Measurements from ENCODE around the gene EPC2.
"Not testable (repeated sequence)": the region's sequence is repeated elsewhere in the genome, so short reads cannot be mapped to it uniquely, and the experiment has no call there.

Gene EPC2

DNA sequence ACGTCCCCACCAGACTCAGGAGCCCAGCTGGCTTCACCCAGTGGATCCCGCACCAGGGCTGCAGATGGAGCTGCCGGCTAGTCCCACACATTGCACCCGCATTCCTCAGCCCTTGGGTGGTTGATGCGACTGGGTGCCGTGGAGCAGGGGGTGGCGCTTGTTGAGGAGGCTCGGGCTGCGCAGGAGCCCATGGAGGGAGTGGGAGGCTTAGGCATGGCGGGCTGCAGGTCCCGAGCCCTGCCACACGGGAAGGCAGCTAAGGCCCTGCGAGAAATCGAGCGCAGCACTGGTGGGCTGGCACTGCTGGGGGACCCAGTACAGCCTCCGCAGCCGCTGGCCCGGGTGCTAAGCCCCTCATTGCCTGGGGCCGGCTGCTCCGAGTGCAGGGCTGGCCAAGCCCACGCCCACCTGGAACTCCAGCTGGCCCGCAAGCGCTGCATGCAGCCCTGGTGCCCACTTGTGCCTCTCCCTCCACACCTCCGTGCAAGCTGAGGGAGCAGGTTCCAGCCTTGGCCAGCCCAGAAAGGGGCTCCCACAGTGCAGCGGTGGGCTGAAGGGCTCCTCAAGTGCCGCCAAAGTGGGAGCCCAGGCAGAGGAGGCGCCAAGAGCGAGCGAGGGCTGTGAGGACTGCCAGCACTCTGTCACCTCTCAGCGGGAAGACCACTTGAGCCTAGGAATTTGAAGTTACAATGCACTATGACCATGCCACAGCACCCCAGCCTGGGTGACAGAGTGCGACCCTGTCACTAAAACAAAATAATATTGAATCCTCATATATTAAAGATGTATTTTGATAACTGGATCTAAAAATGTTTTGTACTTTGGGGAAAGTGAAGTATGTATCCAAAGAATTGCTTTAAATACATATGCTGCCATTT, 34.0 kb downstream of the EPC2 start:
- not testable (repeated sequence) for DNase-seq

DNA sequence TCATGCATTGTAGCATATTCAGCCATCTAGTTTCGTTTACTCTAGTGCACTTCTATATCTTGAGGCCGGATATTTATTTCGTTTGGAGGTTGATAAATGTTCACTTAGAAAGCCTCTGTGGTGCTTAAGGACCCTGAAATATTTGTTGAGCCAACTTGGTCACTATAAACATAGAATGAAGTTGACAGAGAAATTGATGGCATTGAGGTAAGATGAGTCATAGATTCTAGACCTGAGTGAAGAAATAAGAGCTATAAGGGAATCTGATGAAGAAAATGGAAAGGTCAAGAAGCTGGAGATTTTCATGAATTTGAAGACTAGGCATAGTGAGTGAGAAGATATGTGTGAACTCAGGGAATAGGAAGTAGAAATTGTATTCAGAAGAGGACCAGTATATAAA, 35.9 kb downstream of the EPC2 start:
- no peak for DNase-seq

DNA sequence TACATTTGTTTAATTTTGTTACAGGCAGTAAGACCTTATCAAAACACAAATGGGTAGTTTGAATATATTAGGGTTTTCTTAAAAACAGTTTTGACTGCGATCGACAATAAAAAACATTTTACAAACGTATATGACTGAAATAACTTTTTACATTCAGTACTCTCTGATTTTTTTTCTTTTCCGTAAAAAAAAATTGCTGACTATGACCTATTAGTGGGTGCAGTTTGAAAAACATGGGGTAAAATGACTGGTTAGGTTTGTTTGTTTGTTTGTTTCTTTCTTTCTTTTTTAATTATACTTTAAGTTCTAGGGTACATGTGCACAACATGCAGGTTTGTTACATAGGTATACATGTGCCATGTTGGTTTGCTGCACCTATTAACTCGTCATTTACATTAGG, 36.9 kb downstream of the EPC2 start:
- no peak for DNase-seq

DNA sequence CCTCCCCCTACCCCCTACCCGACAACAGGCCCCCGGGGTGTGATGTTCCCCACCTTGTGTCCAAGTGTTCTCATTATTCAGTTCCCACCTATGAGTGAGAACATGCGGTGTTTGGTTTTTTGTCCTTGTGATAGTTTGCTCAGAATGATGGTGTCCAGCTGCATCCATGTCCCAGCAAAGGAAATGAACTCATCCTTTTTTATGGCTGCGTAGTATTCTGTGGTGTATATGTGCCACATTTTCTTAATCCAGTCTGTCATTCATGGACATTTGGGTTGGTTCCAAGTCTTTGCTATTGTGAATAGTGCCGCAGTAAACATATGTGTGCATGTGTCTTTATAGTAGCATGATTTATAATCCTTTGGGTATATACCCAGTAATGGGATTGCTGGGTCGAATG, 37.3 kb downstream of the EPC2 start:
- not testable (repeated sequence) for DNase-seq

DNA sequence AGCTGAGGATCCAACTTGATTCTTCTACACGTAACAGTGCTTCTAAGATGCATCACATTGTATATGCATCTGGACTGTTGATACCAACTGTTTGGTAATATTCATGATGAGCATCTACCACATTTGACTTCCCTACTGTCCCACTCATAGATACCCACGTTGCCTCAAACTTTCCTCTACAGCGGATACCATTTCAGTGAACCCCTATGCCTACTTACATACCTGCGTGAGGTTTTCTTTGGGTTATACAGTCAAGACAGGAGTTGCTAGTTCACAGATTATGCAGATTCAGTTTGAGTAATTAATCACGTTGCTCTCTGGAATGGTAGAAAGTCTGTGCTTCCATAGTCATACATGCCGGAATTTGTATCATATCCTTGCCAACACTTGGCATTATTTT, 40.0 kb downstream of the EPC2 start:
- DNase-seq = no peak

DNA sequence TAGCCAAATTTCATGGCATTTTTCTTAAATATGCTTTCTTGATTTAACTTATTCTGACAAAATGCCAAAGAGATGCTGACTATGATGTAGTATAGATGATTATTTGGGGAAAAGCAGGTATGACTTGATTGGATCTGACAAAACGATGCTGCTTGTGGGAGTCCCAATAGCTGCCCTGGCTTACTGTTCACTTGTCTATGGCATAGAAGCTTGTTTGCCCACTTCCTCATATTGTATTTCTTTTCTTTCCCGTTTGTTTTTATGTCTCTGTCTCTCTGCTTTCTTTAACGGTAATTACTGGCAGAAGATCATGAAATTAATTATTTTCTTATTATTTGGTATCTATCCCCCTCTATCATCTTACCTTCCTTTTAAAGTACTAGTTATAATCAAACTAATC, 43.0 kb downstream of the EPC2 start:
- no peak for DNase-seq

DNA sequence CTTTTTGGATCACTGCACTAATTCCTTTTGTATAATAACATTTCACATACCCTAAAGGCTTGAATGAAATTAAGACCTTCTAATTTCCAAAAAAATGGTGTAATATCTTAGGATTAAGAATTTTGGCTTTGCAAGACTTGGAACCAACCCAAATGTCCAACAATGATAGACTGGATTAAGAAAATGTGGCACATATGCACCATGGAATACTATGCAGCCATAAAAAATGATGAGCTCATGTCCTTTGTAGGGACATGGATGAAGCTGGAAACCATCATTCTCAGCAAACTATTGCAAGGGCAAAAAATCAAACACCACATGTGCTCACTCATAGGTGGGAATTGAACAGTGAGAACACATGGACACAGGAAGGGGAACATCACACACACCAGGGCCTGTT, 43.5 kb downstream of the EPC2 start:
- not testable (repeated sequence) for DNase-seq

DNA sequence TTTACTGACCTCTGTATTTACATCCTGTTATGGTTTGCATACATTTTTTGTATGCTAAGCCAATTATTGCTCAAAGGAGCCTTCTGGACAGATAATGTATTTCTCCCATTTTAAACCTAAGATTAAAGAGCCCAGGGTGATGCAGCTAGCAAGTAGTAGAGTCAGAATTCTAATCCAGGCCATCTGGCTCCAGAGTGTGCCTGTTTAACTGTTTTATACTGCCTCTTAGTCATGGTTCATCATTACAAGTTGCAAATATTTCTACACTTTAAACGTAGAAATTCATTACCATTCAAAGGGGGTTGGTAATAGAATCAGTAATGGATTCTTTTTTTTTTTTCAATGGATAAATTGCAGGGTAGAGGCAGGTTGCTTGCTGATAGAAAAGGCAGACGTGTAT, 52.4 kb downstream of the EPC2 start:
- DNase-seq = no peak

DNA sequence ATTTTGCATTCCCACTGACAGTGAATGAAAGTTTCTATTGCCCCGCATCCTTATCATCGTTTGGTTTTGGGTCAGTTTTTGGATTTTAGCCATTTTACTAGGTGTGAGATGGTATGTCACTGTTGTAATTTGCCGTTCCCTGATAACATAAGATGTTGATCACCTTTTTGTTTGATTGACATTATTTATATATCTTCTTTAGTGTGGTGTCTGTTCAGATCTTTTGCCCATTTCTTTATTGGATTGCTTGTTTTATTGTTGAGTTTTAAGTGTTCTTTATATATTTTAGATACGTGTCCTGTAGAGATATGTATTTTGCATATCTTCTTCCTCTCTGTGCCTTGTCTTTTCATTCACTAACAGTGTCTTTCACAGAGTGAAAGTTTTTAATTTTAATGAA, 55.3 kb downstream of the EPC2 start:
- DNase-seq = no peak

DNA sequence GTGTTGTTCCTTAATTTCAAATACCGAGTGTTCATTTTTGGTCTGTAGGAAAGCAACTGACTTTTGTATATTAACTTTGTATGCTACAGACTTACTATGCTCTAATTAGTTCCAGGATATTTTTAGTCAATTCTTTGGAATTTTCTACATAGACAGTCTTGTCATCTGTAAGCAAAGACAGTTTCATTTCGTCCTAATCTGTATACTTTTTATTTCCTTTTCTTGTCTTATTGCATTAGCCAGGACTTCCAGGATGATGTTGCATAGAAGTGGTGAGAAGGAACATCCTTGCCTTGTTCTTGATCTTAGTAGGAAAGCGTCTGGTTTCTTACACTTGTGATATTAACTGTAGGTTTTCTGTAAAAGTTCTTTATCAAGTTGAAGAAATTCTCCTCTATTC, 56.5 kb downstream of the EPC2 start:
- no peak for DNase-seq

DNA sequence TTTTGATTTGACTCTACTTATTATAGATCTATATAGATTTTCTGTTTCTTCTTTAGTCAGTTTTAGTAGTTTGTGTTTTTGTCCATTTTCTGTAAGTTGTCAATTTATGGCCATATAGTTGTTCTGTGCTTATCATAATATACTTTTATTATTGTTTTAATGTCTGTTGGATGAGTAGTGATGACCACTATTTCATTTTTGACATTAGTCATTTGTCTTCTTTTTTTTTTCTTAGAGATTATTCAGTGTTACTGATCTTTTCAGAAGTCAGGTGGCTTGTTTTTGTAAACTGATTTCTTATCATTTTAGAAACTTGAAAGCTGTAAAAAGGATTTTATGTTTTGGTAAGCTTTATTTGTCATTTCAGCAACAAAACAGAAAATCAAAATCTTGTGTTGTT, 57.3 kb downstream of the EPC2 start:
- DNase-seq = no peak

DNA sequence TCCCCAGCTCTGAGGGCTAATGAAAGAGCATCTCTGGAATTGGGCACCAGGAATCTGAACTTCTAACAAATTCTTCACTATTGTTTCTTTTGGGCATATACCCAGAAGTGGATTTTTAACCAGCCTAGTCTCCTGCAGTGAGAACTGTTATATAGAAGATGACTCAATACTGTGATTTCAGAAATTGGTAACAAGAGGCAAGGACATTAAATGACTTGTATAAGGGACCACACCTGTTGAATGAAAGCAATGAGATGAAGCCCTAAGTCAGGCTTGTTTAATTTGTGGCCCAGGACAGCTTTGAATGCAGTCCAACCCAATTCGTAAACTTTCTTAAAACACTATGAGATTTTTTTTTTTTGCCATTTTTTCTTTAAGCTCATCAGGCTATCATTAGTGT, 57.9 kb downstream of the EPC2 start:
- no peak for DNase-seq

DNA sequence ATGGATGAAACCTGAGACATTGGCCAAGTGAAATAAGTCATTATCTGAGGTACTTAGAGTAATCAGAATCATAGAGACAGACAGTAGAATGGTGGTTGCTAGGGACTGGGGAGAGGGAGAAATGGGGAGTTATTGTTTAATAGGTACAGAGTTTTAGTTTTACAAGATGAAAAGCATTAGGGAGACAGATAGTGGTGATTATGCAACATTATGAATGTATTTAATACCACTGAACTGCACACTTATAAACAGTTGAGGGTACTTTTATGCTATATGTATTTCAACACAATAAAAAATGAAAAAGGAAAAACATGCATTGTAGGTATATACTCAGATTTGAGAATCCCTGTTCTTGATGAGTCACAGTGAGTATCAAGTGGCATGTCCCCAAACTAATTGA, 59.7 kb downstream of the EPC2 start:
- no peak for DNase-seq

DNA sequence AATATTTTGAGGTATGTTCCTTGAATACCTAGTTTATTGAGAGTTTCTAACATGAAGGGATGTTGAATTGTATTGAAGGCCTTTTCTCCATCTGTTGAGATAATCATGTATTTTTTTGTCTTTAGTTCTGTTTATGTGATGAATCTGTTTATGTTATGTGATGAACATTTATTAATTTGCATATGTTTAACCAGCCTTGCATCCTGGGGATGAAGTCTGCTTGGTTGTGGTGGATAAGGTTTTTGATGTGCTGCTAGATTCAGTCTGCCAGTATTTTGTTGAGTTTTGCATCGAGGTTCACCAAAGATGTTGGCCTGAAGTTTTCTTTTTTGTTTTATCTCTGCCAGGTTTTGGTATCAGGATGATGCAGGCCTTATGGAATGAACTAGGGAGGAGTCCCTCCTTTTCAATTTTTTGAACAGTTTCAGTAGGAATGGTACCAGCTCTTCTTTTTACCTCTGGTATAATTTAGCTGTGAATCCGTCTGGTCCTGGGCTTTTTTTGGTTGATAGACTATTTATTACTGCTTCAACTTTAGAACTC, 71.9 kb downstream of the EPC2 start:
- DNase-seq = no peak

DNA sequence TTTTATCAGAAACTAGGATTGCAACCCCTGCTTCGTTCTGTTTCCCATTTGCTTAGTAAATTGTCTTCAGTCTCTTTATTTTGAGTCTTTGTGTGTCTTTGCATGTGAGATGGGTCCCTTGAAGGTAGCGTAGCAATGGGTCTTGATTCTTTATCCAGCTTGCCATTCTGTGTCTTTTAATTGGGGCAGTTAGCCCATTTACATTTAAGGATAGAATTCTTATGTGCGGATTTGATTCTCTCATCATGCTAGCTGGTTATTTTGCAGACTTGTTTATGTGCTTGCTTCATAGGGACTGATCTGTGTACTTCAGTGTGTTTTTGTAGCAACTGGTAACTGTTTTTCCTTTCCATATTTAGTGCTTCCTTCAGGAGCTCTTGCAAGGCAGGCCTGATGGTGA, 73.5 kb downstream of the EPC2 start:
- DNase-seq = no peak

DNA sequence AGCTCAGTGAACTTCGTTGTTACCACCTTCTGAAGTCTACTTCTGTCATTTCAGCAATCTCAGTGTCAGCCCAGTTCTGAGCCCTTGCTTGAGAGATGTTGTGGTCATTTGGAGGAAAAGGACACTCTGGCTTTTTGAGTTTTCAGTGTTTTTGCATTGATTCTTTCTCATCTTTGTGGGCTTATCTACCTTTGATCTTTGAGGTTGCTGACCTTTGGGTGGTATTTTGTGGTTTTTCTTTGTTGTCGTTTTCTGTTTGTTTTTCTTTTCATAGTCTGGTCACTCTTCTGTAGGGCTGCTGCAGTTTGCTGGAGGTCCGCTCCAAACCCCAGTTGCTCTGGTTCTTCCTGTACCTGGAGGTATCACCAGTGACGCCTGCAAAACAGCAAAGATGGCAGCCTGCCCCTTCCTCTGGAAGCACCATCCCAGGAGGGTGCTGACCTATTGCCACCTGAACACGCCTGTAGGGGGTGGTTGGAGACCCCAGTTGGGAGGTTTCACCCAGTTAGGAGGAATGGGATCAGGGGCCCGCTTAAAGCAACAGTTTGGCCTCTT, 74.7 kb downstream of the EPC2 start:
- no peak for DNase-seq

DNA sequence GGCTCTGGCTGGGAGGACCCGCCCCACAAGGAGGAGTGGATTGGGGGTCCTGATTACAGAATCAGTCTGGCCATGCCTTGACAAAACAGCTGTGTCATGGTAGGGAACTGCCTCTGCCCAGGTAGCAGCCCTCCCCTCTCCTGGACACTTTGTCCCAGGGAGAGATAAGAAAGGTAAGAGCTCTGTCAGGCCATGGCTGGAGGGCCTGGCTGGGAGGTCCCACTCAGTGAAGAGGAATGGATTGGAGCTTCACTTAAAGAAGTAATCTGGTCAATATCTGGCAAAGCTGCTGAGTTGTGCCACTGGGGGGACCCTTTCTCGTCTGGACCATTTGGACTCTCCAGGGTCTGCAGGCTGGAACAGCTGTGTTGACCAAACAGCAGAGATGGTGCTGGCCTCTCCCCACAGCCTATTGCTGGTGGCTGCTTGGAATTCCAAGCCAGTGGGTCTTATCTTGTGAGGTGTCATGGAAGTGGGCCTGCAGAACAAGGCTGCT, 75.4 kb downstream of the EPC2 start:
- DNase-seq = no peak

DNA sequence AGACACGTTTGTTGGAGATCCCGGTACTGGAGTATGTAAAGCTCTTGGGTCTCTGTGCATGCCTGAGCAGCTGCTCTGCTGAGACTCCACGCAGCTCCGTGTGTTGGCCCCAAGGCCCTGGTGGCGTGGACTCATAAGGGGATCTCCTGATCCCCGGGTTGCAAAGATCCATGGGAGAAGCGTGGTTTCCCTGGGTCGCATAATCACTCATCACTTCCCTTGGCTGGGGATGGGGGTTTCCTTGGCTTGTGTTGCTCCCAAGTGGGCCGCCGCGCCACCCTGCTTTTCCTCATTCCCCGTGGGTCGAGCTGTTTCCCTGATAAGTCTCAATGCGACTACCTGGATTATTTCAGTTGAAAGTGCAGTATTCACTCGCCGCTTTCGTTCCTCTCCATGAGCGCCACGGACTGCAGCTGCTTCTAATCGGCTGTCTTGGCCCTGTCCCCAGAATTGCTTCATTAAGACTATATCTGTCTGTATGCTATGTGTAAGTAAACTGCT, 76.0 kb downstream of the EPC2 start:
- DNase-seq = no peak

DNA sequence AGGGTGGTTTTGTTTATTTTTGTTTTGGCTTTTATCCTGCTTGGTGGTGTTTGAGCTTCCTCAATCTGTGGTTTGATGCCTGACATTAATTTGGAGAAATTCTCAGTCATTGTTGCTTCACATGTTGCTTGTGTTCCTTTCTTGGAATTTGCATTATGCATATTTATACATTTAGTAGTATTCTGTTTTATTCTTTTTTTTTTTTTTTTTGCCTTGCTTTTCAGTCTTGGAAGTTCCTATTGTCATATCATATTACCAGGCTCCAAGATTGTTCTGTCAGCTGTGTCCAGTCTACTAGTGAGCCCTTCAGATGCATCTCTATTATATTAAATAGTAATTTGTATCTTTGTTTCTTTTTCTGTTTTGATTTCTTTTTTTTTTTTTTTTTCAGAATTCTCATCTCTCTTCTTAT, 77.0 kb downstream of the EPC2 start:
- no peak for DNase-seq

DNA sequence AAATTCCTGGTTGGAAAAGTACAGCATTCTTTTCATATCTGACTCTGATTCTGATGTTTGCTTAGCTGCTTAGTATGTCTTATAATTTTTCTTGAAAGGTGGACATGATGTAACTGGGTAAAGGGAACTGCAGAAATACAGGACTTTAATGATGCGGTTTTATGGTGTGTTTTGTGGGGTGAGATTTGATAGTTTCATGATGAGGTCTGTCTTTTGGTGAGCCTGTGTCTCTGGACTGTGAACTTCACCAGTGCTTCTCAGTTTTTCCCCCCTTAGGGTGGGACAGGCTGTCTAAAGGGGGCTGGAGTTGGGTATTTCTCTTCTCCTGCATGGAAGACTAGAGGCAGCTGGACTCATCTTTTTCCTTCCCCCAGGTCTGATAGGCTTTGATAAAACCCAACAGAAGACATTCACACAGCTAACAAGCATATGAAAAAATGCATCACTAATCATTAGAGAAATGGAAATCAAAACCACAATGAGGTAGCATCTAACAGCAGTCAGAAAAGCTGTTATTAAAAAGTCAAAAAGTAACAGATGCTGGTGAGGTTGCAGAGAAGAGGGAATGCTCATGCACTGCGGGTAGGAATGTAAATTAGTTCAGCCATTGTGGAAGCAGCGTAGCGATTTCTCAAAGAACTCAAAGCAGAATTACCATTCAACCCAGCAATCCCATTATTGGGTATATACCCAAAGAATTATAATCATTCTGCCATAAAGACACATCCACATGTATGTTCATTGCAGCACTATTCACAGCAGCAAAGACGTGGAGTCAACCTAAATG, 77.6 kb downstream of the EPC2 start:
- no peak for DNase-seq

DNA sequence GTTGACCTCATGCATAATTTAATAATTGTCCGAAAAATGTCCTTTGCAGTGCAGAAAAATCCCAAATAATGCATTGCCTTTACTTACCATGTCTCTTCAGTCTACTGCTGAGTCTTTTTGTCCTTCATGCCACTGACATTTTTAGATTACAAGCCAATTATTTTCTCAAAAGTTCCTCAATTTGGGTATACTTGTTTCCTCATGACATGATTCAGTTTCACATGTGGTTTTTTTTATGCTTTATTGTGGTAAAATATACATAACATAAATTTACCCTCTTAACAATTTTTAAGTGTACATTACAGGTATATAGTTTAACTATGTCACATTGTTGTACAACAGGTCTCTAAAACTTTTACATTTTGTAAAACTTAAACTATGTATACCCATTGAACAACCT, 81.0 kb downstream of the EPC2 start:
- DNase-seq = no peak

DNA sequence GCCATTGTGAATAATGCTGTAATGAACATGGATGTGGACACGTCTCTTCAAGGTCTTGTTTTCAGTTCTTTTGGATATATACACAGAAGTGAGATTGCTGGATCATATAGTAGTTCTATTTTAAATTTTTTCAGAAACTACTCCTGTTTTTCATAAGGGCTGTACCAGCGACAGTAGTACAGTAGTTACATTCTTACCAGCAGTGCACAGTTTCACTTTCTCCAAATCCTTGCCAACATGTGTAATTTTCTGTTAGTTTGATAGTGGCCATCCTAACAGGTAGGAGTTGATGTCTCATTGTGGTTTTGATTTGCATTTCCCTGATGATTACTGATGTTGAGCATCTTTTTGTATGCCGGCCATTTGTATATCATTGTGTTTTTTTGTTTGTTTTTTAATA, 81.7 kb downstream of the EPC2 start:
- DNase-seq = no peak

DNA sequence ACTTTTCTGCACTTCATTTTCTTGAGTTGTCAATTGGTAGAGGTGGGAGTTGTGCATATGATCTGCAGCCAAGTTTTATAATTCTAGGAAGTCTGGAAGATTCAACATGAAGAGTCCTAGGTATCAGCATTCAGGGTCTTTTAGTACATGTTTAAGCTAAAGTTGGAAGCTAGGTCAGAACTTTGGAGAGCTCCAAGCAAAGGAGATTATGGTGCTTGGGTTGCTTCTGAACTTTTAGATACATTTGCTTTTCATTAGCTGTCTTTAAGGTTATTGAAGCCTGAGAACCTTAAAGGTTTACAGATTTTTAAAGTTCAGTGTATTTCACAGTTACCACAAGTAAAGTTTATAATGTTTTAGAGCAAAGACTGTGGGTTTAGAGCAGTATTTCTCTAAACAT, 85.5 kb downstream of the EPC2 start:
- DNase-seq = no peak
